ENCODE measurements around the gene PDZRN3.

Gene PDZRN3

GRCh38 chr3:73511571-73512525 is 112.9 kb downstream of the PDZRN3 start:
- DNase-seq: no peak

DNA sequence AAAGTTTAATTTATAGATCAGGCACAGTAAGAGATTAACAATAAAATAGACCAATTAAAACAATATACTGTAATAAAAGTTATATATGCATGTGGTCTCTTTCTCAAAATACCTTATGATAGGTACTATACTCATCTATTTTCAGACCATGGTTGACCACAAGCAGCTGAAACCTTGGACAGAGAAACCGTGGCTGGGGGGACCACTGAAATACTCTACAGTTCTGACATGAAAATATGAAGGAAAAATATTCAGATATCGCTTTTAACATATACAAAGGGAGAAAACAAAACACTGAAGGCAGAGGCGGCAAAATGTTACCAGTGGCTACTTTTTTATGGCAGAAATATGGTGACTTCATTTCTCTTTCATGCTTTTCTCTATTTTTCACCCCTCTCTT is 114.0 kb downstream of the PDZRN3 start:
- no peak for DNase-seq

- no peak for DNase-seq
Measured at GRCh38 chr3:73510334-73510733, 114.4 kb downstream of the PDZRN3 start.

DNA sequence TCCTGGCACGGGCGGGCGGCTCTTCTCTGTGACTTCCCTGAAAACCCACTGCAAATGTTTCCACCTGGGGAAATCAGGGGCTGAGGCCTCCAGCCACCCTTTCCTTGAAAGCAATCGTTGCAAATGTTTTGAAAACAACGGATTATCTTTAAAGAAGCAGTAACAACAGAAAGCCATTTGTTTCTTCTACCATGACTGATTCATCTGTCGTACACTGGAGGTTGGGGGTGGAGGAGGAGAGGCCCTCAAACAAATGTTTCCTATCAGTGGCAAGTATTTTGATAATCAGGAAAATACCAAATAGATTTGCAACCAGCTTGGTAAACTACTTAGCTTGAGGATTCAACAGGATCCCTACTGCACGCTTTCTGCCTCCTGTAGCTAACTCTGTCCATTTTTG is 114.9 kb downstream of the PDZRN3 start:
- no peak for DNase-seq

DNA sequence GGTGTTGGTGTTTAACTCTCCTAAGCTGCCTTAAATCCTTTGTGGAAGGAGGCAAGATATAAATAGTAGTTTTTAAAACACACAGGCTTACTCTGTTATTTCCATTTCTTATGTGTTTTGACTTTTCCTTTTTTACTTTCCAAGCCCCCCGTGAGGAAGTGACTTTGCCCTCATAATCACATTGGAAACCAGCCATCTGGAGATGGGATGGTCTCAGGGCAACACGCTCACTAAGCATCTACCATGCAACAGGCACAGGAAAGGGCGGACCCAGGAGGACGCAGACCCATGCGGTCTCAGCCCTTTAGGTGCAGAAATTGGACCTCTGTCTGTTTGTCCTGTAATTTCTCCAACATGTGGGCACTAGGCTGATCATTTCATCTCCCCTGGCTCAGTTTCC is 115.7 kb downstream of the PDZRN3 start:
- DNase-seq: no peak

- peak; percentile 33 for DNase-seq
Measured at GRCh38 chr3:73508330-73508954, 116.3 kb downstream of the PDZRN3 start.

DNA sequence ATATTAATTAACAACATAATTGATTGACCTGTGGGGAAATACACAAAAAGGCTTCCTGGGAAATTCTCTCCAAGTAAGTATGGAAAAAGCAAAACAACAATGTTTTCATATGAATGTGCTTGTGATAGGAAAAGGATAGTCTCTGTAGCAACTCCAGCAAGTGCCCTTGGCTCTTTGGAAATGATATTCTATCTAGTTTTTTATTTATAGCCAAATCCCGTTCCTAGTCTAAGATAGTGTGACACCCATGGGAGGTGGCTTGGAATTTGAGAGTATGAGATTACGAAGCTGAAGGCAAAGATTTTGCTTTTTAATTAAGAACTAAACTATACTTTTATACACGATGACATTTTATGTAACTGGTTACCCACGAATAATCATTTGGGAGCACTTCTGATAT is 119.9 kb downstream of the PDZRN3 start:
- no peak for DNase-seq

GRCh38 chr3:73504239-73504638 is 120.5 kb downstream of the PDZRN3 start:
- DNase-seq: no peak

- DNase-seq: no peak
Measured at GRCh38 chr3:73503781-73504180, 121.0 kb downstream of the PDZRN3 start.

DNA sequence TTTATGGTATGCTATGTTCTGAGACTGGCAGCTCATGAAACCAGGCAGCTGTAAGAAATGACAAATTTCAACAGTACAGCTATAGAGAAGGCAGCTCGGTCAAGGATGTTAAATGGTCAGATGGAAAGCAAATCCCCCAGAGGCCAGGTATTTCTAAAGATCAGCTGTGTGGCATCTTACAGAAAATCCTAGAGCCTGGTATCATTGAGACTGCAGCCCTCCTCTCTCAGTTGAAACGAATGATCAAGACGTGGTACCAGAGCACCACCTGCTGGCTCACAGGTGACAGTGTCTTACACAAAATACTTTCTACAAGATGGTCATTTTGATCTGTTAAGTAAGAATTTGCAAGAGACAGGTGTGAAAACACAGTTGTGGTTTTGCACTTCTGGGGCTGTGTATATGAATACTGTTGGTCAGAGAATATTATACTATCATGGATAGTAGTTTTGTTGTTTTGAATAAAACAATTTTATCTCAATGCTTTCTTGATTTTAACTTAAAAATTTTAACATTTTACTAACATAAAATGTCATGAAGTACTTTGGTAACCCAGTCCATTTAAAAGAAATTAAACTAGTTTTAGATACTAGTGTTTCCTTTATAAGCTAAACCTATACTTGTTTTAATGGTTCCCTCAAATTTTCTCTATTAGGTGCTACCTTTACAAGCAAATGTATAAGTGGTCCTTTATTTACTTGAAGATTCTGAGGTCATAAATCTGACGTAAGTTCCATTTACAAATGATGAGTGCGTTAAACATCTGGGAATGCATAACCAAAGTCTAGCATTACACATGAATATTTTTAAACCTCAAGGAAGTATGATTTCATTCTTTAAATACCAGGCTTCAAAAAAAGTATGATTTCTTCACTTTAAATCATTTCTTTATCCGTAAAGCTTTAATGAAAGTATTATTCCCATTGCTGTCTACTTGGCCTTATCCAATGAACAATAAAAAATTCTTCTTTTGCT is 121.8 kb downstream of the PDZRN3 start:
- peak; percentile 57 for DNase-seq

- no peak for DNase-seq
Measured at GRCh38 chr3:73500321-73500720, 124.4 kb downstream of the PDZRN3 start.

DNA sequence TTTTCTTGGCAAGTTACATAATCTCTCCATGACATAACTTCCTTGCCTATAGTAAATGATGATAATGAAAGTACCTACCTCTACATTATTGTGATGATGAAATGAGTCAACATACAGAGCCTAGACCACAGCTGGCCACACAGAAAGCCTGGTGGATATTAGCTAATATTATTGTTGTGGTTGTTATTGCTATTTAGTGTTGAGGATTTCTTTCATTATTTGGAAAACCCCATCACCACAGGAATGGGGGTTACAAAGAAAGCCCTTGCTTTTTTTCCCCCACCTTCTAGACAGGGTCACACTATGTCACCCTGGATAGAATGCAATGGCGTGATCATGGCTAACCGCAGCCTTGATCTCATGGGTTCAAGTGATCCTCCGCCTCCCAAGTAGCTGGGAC is 125.0 kb downstream of the PDZRN3 start:
- no peak for DNase-seq

DNA sequence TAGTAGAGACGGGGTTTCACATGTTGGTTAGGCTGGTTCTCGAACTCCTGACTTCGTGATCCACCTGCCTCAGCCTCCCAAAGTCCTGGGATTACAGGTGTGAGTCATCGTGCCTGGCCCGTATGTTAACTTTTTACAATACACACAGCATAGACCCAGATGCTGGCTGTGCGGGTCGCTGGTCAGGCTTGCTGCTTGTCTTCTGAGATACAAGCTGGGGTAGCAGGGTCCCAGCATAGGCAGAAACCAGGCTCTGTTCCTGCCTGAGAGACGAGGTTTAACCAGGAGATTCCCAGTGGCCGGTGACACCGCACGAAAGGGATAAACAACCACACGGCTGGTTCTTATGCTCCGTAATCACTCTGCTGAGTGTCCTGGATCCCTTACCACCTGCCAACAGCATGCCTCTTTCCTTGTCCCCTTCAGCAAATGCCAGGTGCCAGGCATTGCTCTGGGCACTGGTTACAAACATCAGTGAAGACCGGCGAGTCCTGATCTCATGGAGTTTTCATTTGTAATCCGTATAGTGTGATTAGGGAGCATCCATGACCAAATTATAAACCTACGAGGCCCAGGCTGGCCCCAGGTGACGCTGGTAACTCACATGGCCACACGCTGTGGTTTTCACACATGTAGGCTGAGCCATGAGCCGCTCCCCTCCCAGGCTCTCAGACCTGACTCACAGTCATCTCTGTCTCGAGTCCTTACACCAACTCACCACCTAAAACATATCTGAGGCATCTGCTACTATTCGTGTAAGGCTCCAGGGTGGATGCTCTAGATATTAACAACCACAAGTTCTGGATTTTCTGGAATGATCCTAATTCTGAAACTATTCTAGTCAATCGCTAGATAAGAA is 125.7 kb downstream of the PDZRN3 start:
- DNase-seq: peak; percentile 10

DNA sequence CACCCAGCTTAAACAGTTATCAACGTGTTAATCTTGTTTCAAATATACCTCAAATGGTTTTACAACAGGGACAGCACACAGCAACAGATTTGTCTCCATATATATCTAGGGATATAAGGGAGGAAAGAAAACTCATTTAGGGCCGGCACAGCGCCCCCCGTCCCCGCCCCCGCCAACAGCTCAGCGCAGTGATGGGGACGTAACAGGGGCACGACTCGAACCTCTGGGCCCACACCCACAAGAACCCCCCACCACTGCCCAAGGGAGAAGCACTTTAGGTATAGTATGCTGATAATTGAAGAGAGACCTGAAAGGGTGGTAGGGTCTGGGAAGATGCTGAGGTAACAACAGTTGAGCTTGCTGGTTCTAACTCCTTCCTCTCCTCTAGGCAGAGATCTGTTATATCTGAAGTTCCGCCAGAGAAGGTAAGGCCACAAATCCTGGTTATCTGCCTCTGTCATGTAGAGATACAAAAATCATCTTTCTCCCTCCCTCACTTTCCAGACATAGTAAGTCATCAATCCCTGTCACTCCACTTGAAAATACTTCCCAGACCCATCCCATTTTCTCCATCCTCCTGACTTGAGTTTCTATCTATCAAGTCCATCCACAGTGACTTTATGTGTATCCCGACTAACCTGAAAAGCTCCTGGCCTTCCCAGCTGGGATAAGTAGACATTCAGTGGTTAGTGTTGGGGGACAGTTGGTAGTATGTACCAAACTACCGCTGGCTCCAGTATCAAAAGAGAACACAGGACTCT is 126.9 kb downstream of the PDZRN3 start:
- DNase-seq: no peak

GRCh38 chr3:73493543-73494308 is 131.0 kb downstream of the PDZRN3 start:
- no peak for DNase-seq

- DNase-seq: no peak
Measured at GRCh38 chr3:73492186-73492585, 132.6 kb downstream of the PDZRN3 start.

DNA sequence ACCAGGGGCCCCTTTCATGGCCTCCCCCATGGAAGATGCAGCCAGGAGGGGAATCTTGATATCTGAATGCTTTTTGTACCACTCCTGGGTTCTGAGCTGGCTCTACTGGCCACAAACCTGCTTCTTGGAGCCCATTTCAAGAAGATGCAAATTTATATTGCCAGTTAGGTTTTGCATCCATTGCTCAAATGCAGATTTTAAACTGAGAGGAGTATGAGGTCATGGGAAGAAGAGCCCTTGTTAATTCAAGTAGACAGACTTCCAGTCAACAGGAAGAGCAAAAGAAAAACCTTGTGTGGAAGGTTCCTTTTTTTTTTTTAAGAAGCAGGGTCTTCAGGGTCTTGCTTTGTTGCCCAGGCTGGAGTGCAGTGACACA is 133.5 kb downstream of the PDZRN3 start:
- no peak for DNase-seq

GRCh38 chr3:73490453-73491286 is 134.1 kb downstream of the PDZRN3 start:
- no peak for DNase-seq

DNA sequence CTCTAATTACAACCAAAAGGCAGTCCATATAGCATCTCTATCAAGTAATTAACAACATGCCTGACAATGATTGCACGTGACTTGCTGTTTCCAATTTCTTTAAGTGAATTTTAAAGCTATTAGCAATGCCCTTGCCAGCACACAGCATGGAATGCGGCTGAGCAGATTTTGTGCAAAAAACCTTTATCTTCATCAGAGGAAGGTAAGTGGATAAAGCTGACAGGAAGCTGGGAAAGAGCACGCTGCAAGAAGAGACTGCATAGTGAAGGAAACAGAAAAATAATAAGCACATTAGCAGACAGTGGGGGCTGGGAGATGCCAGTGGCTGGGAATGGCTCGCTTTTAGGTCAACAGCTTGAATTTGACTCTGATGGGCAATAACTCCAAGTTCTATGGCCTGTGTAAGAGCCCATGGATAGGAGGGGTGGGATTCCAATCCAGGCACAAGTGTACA is 138.8 kb downstream of the PDZRN3 start:
- no peak for DNase-seq
